T-helper 17 cell (primary cell): ENCODE results near the gene ELL. TPM values are rescaled to one million over a fixed set of nuclear protein-coding genes. Genes with fewer than 3 reads are reported as not detected.
A peak's percentile ranks its signal among the peaks of the same experiment; 100 is the strongest.

Experiments
- ATAC-seq: fragments of 150-1000 bp; cut with Tn5 transposase; 2 replicates; pipeline ENCODE4 v1.10.0; 2021; ENCODE audit warnings: mild to moderate bottlenecking, moderate library complexity
- DNase-seq, 3 donors: peaks; one replicate each; pipeline versions ENCODE4 v3.0.0 to v3.0.0-alpha.2; 2020 to 2021
- H3K9me3 ChIP-seq: one replicate; pipeline ENCODE4 v1.7.0; 2013; ENCODE audit warnings: low read length, mild to moderate bottlenecking; ENCODE audit not compliant: control insufficient read depth, poor library complexity, severe bottlenecking
- H3K27ac Mint-ChIP-seq: one replicate; pipeline ENCODE4 v1.8.0; 2022; ENCODE audit warnings: mild to moderate bottlenecking, moderate library complexity, mixed read lengths
- H3K27me3 Mint-ChIP-seq: one replicate; pipeline ENCODE4 v1.8.0; 2022; ENCODE audit warnings: mixed read lengths
- H3K36me3 Mint-ChIP-seq: one replicate; pipeline ENCODE4 v1.8.0; 2022; ENCODE audit warnings: low read depth, mixed read lengths
- H3K4me1 Mint-ChIP-seq: one replicate; pipeline ENCODE4 v1.8.0; 2022; ENCODE audit warnings: mild to moderate bottlenecking, mixed read lengths
- H3K4me3 Mint-ChIP-seq: one replicate; pipeline ENCODE4 v1.8.0; 2022; ENCODE audit warnings: mild to moderate bottlenecking, moderate library complexity, mixed read lengths
- total RNA-seq, 4 donors: library from RNA in 2 of 4; stranded (reverse) in 2 of 4; gene quantifications; one replicate each; pipeline ENCODE4 v1.2.3 and lab custom pipeline; 2022 to 2026

The ELL gene
- total RNA-seq, 2 donors from 2014 or later = 51.0 to 62.8 TPM

DNA sequence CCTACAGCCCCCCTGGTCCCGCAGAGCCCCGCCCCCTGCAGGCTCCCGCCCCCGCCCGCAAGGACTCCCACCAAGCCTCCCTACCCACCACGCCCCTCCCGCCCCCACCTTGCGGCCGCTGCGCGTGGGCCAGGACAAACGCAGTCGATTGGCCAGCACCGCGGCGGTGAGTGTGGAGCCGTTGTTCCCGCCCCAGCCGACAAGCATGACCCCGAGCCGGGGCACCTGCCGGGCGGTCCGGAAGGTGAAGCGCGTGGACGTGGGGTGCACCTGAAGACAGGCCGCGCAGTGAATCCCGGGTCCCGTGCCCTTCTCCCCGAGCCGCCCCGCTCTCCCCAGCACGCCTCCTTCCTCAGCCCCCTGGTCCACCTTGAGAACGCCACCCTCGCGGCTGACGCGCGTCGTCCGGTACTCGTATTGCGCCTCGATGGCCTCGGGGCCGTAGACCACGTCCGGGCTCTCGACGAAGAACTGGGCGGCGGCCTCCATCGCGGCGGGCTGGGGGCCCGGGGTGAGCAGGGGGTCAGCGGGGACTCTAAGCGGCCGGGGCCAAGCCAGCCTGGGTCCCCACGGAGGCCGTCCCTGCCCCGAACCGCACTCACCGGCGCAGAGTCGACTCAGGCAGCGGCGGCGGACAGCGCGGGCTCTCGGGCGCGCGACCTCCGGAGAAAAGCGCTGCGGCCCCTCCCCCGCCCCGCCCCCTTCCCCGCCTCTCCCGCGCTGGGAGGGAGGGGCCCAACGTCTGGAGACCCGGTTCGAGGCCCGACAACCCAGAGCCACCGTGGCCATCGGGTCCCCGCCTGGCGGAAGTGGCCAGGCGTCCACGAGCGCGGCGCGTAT, 84.2 kb downstream of the ELL start, which contains the start of gene ISYNA1:
ISYNA1 (minus strand) TSS at position 643 of the 840 bp plus-strand sequence; CDS start at position 489, 154 bp downstream.
- peak in 2 of 3 donors; percentile 51 to 60 for DNase-seq
- ATAC-seq = peak; percentile 8
- Mint-ChIP-seq H3K4me3 (peak within 1 kb of the TSS; percentile 84), H3K36me3 (no peaks in the 10 kb centered on the region), H3K27ac (peak within 1 kb of the TSS; percentile 84), H3K27me3 (no peaks in the 10 kb centered on the region), H3K4me1 (peaks cover 19% of the 10 kb centered on the region)
- no peaks in the 10 kb centered on the region for H3K9me3 ChIP-seq

DNA sequence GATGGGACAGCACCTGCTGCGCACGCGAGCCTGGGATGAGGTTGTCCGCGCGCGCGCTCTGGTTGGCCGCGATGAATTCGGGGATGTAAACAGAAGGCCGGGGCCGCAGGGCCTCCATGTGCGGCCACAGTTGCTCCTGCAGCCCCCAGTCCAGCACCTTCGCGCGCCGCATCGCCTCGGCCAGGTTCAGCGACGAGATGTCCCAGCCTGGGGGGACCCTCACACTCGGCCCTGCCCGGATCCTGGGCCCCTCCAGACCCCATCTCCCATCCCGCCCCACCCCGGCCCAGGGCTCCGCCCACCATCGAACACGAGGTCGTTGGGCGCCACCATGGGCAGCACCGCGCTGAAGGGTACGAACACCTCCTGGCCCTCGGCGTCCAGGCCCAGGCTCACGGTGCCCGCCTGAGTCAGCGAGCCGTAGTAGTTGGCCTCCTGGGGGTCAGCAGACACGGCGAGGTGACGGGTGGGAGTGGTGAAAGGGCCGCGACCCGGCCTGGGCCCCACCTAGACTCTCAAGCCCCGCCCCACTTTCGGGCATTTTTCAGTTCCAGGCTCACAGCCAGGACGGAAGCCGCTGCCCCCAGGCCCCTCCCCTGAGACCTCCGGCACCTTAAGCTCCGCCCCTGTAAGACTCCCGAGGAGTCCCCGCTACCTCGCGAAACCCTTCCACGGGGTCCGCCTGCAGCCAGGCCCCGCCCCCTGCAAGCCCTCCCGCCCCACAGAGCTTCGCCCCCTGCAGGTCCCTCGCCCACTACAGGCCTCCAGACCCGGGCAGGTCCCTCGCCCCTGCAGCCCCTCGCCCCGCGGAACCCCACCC, 85.0 kb downstream of the ELL start:
- Mint-ChIP-seq H3K4me1 (peaks cover 20% of the 10 kb centered on the region), H3K27ac (no peak overlapping the region), H3K27me3 (no peaks in the 10 kb centered on the region), H3K4me3 (peak overlapping the region; percentile 84), H3K36me3 (no peaks in the 10 kb centered on the region)
- DNase-seq (peak; percentile 51 to 75 (median 65)), ATAC-seq (peak; percentile 55)
- no peaks in the 10 kb centered on the region for H3K9me3 ChIP-seq

DNA sequence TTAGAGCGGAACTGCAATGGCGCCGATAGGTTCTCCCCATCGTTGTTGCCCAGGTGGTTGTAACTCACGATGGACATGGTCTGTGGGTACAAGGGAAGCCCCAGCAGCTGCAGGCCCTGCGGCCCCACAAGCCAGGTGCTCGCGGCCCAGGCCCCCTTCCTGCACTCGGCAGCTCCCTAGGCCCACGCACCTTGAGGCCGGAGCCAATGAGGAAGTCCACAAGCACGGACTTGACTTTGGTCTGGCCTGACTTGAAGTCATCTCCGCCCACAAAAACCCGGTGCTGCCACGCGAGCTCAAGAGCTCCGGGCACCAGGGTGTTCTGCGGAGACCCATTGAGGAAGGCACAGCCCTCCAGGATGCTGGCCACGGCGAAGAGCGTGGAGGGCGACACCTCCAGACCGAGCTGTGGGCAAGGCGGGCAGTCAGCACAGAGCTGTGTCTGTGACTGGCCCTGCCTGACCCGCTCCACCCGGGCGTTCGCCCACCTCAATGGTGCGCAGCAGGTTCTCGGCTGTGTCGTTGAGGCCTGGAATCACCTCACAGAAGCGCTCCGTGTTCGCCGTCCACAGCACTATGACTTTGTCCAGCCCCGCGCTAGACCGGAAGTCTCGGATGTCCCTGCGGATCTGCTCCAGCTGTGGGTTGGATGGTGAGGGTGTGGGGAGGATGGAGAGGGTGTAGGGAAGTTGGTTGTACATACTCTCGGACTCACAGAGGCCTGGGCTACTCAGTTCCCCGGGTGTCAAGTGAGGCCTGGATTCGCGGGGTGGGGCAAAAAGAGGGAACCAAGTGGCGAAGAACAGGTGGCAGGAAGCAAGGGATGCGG, 85.8 kb downstream of the ELL start:
- Mint-ChIP-seq H3K4me3 (peak overlapping the region; percentile 79), H3K4me1 (peaks cover 17% of the 10 kb centered on the region), H3K27me3 (no peaks in the 10 kb centered on the region), H3K27ac (no peak overlapping the region), H3K36me3 (no peaks in the 10 kb centered on the region)
- no peaks in the 10 kb centered on the region for H3K9me3 ChIP-seq
- DNase-seq (no peak), ATAC-seq (no peak)

DNA sequence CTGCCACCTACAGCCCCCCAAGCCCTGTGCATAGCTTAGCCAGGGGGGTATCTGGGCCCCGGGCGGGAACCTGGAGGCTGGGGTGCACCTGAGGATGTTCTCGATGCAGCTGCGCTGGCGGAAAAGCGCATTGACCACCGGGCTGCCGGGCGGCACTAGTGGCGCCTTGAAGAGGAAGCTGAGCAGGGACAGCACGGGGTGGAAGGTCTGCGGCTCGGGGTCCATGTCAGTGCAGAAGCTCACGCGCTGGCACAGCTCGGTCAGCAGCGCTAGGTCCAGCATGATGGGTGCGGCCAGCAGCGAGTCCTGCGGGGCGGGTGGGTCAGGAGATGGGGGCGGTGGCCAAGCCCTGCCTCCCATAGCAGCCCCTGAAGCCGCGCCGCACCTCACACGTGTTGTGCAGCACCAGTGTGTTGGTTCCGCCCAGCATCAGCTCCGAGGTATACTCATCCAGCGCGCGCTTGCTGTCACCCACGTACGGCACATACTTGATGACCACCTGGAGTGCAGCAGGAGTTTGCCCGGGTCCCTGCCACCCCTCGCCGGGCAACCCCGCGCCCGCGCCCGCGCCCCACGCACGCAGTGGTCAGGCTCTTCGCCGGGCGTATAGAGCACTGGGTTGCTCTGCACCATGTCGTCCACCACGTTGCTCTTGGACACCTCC, 86.6 kb downstream of the ELL start:
- DNase-seq = no peak
- no peaks in the 10 kb centered on the region for H3K27me3 Mint-ChIP-seq
- ATAC-seq = no peak
- H3K27ac Mint-ChIP-seq = peak overlapping the region; percentile 67
- no peaks in the 10 kb centered on the region for H3K36me3 Mint-ChIP-seq
- peak overlapping the region; percentile 85 for H3K4me3 Mint-ChIP-seq
- peaks cover 13% of the 10 kb centered on the region for H3K4me1 Mint-ChIP-seq
- no peaks in the 10 kb centered on the region for H3K9me3 ChIP-seq

DNA sequence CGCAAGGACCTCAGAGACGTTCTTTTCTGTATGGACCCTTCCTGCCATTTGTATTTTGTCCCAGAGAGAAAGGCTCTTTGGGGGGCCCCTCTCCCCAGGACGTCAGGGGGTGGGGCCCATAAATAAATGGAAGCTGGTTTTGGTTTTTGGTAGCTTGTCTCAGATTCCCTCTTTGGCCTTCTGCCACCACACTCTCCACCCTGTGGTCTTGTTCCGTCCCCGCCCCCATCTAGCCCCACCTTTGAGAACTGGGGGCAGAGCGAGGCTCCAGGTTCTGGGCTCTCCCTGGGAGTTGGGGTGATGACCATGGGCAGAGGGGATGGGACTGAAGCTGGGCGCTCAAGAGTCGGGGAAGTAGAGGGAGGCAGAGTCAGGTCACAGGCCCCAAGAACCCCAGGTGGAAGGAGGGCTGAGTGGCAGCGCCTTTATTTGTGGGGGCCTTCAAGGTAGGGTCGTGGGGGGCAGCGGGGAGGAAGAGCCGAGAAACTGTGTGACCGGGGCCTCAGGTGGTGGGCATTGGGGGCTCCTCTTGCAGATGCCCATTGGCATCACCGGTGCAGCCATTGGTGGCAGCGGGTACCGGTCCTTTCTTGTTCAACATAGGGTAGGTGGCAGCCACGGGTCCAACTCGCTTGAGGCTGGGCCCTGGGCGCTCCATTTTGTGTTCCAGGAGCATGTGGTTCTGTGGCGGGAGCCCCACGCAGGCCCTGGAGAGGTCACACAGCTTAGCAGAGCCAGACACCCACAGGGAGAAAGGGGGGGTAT, 87.3 kb downstream of the ELL start:
- no peak for DNase-seq
- Mint-ChIP-seq H3K4me3 (peak overlapping the region; percentile 85), H3K4me1 (peaks cover 14% of the 10 kb centered on the region), H3K36me3 (no peaks in the 10 kb centered on the region), H3K27ac (peak overlapping the region; percentile 67), H3K27me3 (no peaks in the 10 kb centered on the region)
- H3K9me3 ChIP-seq = no peaks in the 10 kb centered on the region
- ATAC-seq = no peak

DNA sequence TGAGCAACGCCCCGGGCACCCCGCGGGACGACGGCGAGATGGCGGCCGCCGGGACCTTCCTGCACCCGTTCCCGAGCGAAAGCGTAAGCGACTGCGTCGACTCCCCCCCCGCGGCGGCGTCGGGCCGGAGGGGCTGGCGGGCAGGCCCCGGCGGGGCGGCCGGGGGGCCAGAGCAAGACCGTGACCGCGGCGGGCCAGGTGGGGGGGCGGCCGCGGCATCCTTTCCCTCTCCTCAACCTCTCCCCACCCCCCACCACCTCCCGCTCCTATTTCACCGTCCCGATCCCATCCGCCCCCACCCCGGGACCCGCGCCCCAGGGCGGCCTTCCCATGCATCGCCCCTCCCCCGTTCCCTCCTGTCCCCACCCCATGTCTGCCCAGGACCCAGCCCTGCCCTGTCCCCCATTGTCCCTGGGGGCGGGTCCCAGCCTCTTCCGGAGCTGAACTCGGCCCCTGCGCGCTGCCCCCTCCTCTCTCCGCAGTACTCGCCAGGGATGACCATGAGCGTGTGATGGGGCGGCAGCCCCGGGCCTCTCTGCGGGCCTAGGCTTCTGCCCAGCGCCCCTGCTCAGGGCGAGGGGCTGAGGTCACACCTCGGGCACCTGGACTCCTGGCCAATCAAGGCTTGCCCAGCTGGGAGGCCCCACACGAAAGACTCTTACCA, 88.0 kb downstream of the ELL start:
- Mint-ChIP-seq H3K36me3 (no peaks in the 10 kb centered on the region), H3K4me1 (peaks cover 14% of the 10 kb centered on the region), H3K27ac (peak overlapping the region; percentile 67), H3K27me3 (no peaks in the 10 kb centered on the region), H3K4me3 (peak overlapping the region; percentile 85)
- ATAC-seq (no peak), DNase-seq (no peak)
- H3K9me3 ChIP-seq = no peaks in the 10 kb centered on the region

DNA sequence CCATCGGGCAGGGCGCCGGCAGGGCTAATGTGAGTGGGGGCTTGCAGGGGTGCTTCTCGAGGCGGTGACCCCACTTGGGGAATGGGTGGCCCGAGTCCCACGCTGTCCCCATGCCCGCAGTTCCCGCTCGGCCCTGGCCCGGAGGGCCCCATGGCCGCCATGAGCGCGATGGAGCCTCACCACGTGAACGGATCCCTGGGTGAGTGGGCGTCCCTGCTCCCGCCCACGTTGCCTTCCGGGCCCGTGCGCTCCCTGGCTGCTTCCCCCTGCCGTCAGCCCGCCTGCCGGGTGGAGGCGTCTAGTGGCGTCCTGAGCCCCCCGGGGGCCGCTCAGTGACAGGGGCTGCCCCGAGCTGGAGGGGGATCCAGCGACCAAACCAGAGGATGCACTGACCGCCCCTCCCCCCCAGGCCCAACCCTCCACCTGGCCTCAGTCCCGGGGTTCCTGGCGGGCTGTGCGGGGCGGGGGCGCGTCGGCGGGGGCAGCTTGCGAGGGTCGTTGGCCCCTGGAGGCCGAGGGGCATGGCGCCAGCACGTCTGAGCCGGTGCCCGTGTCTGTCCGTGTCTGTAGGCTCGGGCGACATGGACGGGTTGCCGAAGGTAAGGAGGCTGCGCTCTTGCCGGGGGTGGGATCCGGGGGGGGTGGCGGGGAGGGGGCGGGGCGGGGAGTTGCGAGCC, 88.7 kb downstream of the ELL start:
- no peaks in the 10 kb centered on the region for H3K36me3 Mint-ChIP-seq
- ATAC-seq = peak; percentile 9

DNA sequence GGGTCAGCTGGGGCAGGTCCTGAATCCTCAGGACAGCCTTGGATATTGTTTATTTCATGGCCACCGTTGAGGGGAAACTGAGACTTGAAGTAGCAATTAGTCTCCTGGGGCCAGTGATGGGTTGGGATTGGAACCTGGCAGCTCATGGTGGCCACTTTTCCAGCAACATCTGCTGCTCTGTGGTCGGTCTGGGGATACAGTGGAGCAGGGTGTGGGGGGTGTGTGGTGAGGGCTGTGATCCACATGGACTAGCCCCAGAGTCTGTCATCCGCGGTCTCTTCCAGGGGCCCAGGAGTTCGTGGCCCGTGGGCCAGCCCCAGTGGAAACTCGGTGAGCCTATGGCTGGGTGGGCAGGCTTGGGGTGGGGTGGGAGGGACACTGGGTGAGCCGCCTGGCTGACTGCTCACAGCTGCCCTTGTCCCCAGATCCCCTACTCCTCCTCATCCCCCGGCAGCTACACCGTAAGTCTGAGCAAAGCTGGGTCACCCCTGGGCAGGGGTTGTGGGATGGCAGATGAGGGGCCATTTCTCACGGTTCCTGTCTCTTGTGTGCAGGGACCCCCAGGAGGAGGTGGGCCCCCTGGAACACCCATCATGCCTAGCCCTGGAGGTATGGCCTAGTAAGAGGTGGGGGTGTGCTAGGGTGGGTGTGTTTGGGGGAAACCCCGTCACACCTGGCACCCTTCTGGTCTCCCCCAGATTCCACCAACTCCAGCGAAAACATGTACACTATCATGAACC, 89.4 kb downstream of the ELL start:
- Mint-ChIP-seq H3K27me3 (no peaks in the 10 kb centered on the region), H3K4me3 (peak overlapping the region; percentile 83), H3K36me3 (no peaks in the 10 kb centered on the region), H3K27ac (peak overlapping the region; percentile 43), H3K4me1 (peaks cover 17% of the 10 kb centered on the region)
- ATAC-seq (no peak), DNase-seq (no peak)
- H3K9me3 ChIP-seq = no peaks in the 10 kb centered on the region

More for the DNA sequence above, 88.7 kb downstream of the ELL start:
- H3K4me1 Mint-ChIP-seq = peaks cover 17% of the 10 kb centered on the region
- H3K9me3 ChIP-seq = no peaks in the 10 kb centered on the region
- H3K27me3 Mint-ChIP-seq = no peaks in the 10 kb centered on the region
- DNase-seq = no peak
- H3K27ac Mint-ChIP-seq = peak overlapping the region; percentile 43
- peak overlapping the region; percentile 83 for H3K4me3 Mint-ChIP-seq

DNA sequence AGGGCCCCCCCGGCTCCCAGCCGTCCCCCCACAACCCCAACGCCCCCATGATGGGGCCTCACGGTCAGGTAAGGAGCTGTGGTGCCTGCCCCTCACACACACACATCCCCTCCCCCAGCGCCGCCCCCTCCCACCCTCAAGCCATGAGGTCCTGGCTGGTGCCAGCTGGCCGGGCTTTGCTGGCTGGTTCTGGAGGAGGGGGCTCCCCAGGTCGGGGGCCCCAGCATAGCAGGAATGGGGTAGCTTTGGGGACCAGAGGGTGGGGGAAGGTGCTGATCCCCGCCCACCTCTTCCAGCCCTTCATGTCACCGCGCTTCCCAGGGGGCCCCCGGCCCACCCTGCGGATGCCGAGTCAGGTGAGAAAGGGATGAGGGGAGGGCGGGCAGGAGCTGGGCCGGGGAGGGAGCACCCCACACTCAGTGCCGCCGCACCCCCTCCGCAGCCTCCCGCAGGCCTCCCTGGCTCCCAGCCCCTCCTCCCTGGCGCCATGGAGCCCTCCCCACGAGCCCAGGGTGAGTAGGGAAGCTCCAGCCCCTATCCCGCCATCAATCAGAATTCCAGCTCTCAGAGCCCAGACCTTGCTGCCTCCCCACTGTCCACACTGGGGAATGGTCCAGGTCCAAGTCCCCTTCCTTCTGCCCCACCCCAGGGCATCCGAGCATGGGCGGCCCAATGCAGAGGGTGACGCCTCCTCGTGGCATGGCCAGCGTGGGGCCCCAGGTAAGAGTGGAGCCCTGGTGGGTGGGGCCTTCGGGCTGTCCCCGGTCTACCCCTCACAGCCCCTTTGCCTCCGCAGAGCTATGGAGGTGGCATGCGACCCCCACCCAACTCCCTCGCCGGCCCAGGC, 90.3 kb downstream of the ELL start:
- Mint-ChIP-seq H3K36me3 (no peaks in the 10 kb centered on the region), H3K27ac (peak overlapping the region; percentile 43), H3K27me3 (no peaks in the 10 kb centered on the region), H3K4me3 (no peak overlapping the region), H3K4me1 (peaks cover 19% of the 10 kb centered on the region)
- H3K9me3 ChIP-seq = no peaks in the 10 kb centered on the region
- no peak for ATAC-seq
- no peak for DNase-seq
